ENCODE data around the gene CAMSAP3. TPM values are rescaled to one million over a fixed set of nuclear protein-coding genes. Genes with fewer than 3 reads are reported as not detected.
"Not testable (repeated sequence)": the region's sequence is repeated elsewhere in the genome, so short reads cannot be mapped to it uniquely, and the experiment has no call there.

CAMSAP3 gene
- total and polyA plus RNA-seq, 2 donors, result 0.90 to 2.0 TPM

DNA sequence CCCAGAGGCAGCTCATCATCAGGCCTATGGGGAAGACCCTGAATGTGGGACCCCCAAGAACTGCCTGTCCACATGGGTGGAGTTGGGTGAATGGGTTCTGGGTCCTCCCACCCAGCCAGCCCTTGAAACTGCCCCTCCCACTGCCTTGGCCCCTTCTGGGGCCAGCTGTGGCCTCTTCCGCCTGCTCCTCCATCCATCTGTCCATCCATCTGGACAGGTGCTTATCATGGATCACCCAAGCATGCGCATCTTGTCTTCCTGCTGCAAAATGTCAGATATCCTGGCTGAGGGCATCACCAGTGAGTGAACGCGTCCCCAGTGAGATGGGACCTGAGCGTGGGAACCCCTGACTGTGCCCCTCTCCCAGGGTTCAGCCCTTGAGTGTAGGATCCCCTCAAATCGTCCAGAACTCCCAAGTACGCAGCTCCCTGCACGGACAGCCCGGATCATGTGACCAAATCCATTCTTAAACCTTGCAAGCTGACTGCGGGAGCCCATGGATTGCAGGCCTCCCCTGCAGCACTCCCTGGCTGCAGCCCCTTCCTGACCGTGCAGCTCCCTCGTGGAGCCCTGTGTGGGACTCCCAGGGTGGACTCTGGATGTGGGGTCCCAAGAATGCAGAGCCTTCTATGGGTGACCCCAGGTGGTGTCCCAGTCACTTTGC lies 43.3 kb downstream of the CAMSAP3 start:
- Histone ChIP-seq H3K36me3 (ENCODE audit: insufficient read depth) (no peaks in the 10 kb centered on the region), H3K27ac (ENCODE audit: low read depth) (no peak overlapping the region), H3K4me1 (ENCODE audit: insufficient read depth) (no peaks in the 10 kb centered on the region), H3K4me3 (ENCODE audit: low read depth, low read length) (no peak overlapping the region)
- WGBS, result 68% methylated on average over 12 of the region's 12 CpGs
- DNase-seq (ENCODE audit: extremely low spot score), result no peak

DNA sequence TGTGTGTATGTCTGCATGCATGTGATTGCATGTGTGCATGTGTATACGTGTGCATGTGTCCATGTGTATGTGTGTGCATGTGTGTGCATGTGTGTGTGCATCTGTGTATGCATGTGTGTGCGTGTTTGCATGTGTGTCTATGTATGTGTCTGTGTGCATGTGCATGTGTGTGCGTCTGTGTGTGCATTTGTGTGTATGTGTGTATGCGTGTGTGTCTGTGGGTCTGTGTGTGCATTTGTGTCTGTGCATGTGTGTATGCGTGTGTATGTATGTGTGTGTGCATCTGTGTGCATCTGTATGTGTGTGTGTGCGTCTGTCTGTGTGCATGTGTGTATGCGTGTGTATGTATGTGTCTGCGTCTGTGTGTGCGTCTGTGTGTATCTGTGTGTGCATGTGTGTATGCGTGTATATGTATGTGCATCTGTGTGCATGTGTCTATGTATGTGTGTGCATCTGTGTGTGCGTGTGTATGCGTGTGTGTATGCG lies 44.2 kb downstream of the CAMSAP3 start:
- Histone ChIP-seq H3K36me3 (ENCODE audit: insufficient read depth) (no peaks in the 10 kb centered on the region), H3K4me1 (ENCODE audit: insufficient read depth) (no peaks in the 10 kb centered on the region), H3K27ac (ENCODE audit: low read depth) (no peak overlapping the region), H3K4me3 (ENCODE audit: low read depth, low read length) (no peak overlapping the region)
- WGBS, result 96% methylated on average over 13 of the region's 13 CpGs
- DNase-seq (ENCODE audit: extremely low spot score), result no peak

GRCh38 chr19:7640803-7641202 lies 45.1 kb downstream of the CAMSAP3 start:
- H3K27ac ChIP-seq (ENCODE audit: low read depth), result no peak overlapping the region
- DNase-seq (ENCODE audit: extremely low spot score), result no peak
- H3K4me1 ChIP-seq (ENCODE audit: insufficient read depth), result no peaks in the 10 kb centered on the region
- no peaks in the 10 kb centered on the region for H3K36me3 ChIP-seq (ENCODE audit: insufficient read depth)
- 88% methylated on average over 11 of the region's 11 CpGs for WGBS
- no peak overlapping the region for H3K4me3 ChIP-seq (ENCODE audit: low read depth, low read length)

DNA sequence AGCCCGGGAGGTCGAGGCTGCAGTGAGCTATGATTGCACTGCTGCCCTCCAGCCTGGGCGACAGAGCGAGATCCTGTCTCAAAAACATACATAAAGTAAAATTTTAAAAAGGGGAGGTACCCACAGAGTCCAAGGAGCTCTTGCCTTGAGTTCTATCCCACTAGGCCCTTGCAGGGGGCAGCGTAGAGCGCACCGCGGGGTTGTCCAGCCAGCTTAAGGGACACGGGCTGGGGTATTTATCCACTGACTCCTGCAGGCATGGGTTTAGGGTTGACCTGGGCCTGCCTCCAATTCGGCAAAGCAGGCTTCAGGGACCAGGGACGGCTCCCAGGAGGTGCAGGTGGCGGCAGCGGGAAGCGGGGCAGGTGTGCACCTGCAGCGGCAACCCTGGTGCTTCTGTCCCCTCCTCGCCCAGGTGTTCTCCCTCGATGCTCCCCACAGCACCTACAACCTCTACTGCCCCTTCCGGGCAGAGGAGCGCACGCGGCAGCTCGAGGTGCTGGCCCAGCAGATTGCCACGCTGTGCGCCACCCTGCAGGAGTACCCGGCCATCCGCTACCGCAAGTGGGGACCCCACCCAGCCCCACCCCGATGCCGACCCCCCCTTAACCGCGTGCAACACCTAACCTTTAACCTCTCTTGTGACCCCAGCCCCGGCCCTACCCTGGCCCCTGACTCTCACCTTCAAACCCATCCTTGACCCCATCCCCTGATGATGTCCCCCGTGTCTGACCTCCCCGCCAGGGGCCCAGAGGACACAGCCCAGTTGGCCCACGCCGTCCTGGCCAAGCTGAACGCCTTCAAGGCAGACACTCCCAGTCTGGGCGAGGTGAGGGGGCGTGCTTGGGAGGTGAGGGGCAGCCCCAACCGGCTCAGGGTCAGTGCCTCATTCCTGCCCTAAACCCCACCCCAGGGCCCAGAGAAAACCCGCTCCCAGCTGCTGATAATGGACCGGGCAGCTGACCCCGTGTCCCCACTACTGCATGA lies 45.9 kb downstream of the CAMSAP3 start:
- Histone ChIP-seq H3K4me1 (ENCODE audit: insufficient read depth) (no peaks in the 10 kb centered on the region), H3K4me3 (ENCODE audit: low read depth, low read length) (no peak overlapping the region), H3K36me3 (ENCODE audit: insufficient read depth) (no peaks in the 10 kb centered on the region), H3K27ac (ENCODE audit: low read depth) (no peak overlapping the region)
- no peak for DNase-seq (ENCODE audit: extremely low spot score)
- 84% methylated on average over 43 of the region's 43 CpGs for WGBS

DNA sequence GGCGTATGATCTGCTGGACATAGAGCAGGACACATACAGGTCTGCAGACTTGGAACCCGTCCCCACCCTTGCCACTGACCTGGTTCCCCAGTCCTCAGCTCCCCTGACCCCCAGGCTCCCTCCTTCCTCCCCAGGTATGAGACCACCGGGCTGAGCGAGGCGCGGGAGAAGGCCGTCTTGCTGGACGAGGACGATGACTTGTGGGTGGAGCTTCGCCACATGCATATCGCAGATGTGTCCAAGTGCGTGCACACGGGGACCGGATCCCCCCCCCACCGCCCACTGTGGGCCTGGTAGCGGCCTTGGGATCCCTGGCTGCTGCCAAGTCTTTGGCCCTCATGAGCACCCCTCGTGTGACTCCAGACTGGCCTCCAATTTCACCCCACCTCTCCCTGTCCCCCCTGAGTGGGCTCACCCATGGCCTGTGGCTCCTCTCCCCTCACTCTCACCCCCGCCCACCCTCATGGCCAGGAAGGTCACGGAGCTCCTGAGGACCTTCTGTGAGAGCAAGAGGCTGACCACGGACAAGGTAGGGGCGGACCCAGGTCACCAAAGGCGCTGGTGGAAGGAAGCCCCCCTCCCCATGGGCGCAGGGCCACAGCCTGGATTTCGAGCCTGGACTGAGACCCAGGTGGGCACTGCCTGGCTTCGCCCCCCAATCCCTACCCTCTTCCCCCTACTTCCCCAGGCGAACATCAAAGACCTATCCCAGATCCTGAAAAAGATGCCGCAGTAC lies 46.8 kb downstream of the CAMSAP3 start:
- 90% methylated on average over 27 of the region's 27 CpGs for WGBS
- Histone ChIP-seq H3K27ac (ENCODE audit: low read depth) (no peak overlapping the region), H3K4me3 (ENCODE audit: low read depth, low read length) (no peak overlapping the region), H3K4me1 (ENCODE audit: insufficient read depth) (no peaks in the 10 kb centered on the region), H3K36me3 (ENCODE audit: insufficient read depth) (no peaks in the 10 kb centered on the region)
- no peak for DNase-seq (ENCODE audit: extremely low spot score)

GRCh38 chr19:7643031-7643415 lies 47.4 kb downstream of the CAMSAP3 start:
- Histone ChIP-seq H3K4me1 (ENCODE audit: insufficient read depth) (no peaks in the 10 kb centered on the region), H3K36me3 (ENCODE audit: insufficient read depth) (no peaks in the 10 kb centered on the region), H3K27ac (ENCODE audit: low read depth) (no peak overlapping the region), H3K4me3 (ENCODE audit: low read depth, low read length) (no peak overlapping the region)
- no peak for DNase-seq (ENCODE audit: extremely low spot score)
- WGBS, result 88% methylated on average over 8 of the region's 8 CpGs

DNA sequence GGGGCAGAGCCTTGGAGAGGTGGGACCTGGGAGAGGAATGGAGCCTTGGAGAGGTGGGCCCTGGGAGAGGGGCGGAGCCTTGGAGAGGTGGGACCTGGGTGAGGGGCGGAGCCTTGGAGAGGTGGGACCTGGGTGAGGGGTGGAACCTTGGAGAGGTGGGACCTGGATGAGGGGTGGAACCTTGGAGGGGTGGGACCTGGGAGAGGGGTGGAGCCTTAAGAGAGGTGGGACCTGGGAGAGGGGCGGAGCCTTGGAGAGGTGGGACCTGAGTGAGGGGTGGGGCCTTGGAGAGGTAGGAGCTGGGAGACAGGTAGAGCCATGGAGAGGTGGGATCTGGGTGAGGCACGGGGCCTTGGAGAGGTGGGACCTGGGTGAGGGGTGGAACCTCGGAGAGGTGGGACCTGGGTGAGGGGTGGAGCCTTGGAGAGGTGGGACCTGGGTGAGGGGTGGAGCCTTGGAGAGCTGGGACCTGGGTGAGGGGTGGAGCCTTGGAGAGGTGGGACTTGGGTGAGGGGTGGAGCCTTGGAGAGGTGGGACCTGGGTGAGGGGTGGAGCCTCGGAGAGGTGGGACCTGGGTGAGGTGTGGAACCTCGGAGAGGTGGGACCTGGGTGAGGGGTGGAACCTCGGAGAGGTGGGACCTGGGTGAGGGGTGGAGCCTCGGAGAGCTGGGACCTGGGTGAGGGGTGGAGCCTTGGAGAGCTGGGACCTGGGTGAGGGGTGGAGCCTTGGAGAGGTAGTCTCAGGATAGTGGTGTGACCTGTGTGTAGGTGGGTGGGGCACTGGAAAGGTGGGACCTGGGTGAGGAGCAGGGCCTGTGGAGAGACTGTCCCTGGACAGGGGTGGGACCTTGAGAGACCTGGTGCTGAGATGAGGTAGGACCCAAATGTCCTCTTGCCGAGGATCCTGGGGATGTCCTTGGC lies 48.2 kb downstream of the CAMSAP3 start:
- WGBS, result 76% methylated on average over 10 of the region's 10 CpGs
- H3K4me1 ChIP-seq (ENCODE audit: insufficient read depth); DNase-seq (ENCODE audit: extremely low spot score); H3K27ac ChIP-seq (ENCODE audit: low read depth); H3K36me3 ChIP-seq (ENCODE audit: insufficient read depth); H3K4me3 ChIP-seq (ENCODE audit: low read depth, low read length): not testable (repeated sequence)

DNA sequence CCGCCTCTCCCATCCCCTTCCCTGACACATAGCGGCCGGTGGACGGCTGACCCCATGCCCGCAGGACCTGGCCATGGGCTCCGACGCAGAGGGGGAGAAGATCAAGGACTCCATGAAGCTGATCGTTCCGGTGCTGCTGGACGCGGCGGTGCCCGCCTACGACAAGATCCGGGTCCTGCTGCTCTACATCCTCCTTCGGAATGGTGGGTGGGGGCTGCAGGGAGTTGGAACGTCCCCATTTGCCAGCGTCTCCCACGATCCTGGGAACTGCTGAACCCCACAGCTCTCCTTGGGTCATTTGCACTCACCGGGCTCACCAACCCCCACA lies 48.9 kb downstream of the CAMSAP3 start:
- WGBS, result 93% methylated on average over 20 of the region's 20 CpGs
- no peak for DNase-seq (ENCODE audit: extremely low spot score)
- H3K27ac ChIP-seq (ENCODE audit: low read depth), result no peak overlapping the region
- no peaks in the 10 kb centered on the region for H3K36me3 ChIP-seq (ENCODE audit: insufficient read depth)
- no peaks in the 10 kb centered on the region for H3K4me1 ChIP-seq (ENCODE audit: insufficient read depth)
- H3K4me3 ChIP-seq (ENCODE audit: low read depth, low read length), result no peak overlapping the region

DNA sequence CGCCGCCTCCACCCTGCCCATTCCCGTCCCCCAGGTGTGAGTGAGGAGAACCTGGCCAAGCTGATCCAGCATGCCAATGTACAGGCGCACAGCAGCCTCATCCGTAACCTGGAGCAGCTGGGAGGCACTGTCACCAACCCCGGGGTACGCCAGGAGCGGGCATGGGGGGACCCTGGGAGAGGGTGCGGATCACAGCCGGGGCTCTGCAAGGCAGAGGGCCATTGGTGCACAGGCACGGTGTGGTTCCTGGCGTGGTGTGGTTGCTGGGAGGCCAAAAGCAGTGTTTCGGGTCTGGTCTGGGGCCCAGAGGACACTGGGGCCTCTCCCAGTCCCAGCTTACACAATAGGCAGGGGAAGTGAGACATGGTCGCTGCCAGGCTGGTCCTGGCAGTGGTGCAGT lies 49.5 kb downstream of the CAMSAP3 start:
- no peak overlapping the region for H3K4me3 ChIP-seq (ENCODE audit: low read depth, low read length)
- no peak overlapping the region for H3K27ac ChIP-seq (ENCODE audit: low read depth)
- 89% methylated on average over 14 of the region's 14 CpGs for WGBS
- H3K4me1 ChIP-seq (ENCODE audit: insufficient read depth), result no peaks in the 10 kb centered on the region
- DNase-seq (ENCODE audit: extremely low spot score), result no peak
- no peaks in the 10 kb centered on the region for H3K36me3 ChIP-seq (ENCODE audit: insufficient read depth)

GRCh38 chr19:7645656-7646425 lies 50.2 kb downstream of the CAMSAP3 start:
- H3K27ac ChIP-seq (ENCODE audit: low read depth), result no peak overlapping the region

DNA sequence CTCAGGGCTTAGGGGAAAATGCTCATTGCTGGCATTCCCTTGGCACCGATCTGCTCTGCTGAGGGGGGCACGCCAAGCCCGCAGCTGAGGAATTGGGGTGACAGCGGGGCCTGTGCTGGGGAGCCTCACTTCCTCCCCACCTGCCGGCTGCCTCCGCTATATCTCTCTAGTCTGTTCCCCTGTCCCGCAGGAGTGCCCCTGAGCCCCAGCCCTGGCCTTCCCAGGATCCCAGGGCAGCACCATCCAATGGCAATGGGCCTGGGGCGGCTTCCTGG lies 50.7 kb downstream of the CAMSAP3 start:
- Histone ChIP-seq H3K27ac (ENCODE audit: low read depth) (no peak overlapping the region), H3K4me1 (ENCODE audit: insufficient read depth) (no peaks in the 10 kb centered on the region), H3K4me3 (ENCODE audit: low read depth, low read length) (no peak overlapping the region), H3K36me3 (ENCODE audit: insufficient read depth) (no peaks in the 10 kb centered on the region)
- 83% methylated on average over 8 of the region's 8 CpGs for WGBS
- DNase-seq (ENCODE audit: extremely low spot score), result no peak

More at GRCh38 chr19:7645656-7646425, 50.2 kb downstream of the CAMSAP3 start:
- no peak overlapping the region for H3K4me3 ChIP-seq (ENCODE audit: low read depth, low read length)
- no peaks in the 10 kb centered on the region for H3K36me3 ChIP-seq (ENCODE audit: insufficient read depth)
- H3K4me1 ChIP-seq (ENCODE audit: insufficient read depth), result no peaks in the 10 kb centered on the region
- WGBS, result 59% methylated on average over 20 of the region's 20 CpGs
- no peak for DNase-seq (ENCODE audit: extremely low spot score)

DNA sequence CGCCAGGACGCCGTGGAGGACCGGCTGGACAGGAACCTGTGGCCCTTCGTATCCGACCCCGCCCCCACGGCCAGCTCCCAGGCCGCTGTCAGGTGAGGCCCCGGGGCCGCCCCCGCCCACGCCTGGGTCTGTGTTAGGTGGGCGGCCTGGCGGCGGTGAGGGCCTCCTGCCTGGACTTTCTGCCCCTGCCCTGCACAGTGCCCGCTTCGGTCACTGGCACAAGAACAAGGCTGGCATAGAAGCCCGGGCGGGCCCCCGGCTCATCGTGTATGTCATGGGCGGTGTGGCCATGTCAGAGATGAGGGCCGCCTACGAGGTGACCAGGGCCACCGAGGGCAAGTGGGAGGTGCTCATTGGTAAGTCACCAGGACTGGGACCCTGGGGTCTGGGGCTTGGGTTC lies 51.5 kb downstream of the CAMSAP3 start:
- no peak overlapping the region for H3K4me3 ChIP-seq (ENCODE audit: low read depth, low read length)
- WGBS, result 91% methylated on average over 26 of the region's 26 CpGs
- no peak for DNase-seq (ENCODE audit: extremely low spot score)

More for the DNA sequence above, 51.5 kb downstream of the CAMSAP3 start:
- Histone ChIP-seq H3K36me3 (ENCODE audit: insufficient read depth) (no peaks in the 10 kb centered on the region), H3K4me1 (ENCODE audit: insufficient read depth) (no peaks in the 10 kb centered on the region), H3K27ac (ENCODE audit: low read depth) (no peak overlapping the region)

Measured in urinary bladder (tissue), 4 donors.